Heart right ventricle (tissue), 16 donors: ENCODE data around the gene LRP1B. TPM values are rescaled to one million over a fixed set of nuclear protein-coding genes. Genes with fewer than 3 reads are reported as not detected.

Experiments used
- ATAC-seq, 8 donors: fragments of 200-7000 bp; cut with Tn5 transposase; one replicate each; pipeline ENCODE4 v1.9.1; 2020; ENCODE audit warnings: mild to moderate bottlenecking in 8 of 8, moderate library complexity in 8 of 8, moderate number of reproducible peaks in 1 of 8
- DNase-seq, 2 donors: peaks; one replicate each; pipeline ENCODE4 v3.0.0-alpha.2; 2020
- H3K27ac ChIP-seq, 10 donors: fragments of 200-600 bp; sonication (generic) in 2 of 10; one replicate each; pipeline versions ENCODE4 v1.5.0 to v1.8.0; 2020 to 2022; ENCODE audit warnings: mild to moderate bottlenecking in 3 of 10
- H3K27me3 ChIP-seq, 7 donors: fragments of 200-600 bp; one replicate each; pipeline ENCODE4 v1.8.0; 2021 to 2022; ENCODE audit warnings: mild to moderate bottlenecking in 2 of 7
- H3K36me3 ChIP-seq, 9 donors: fragments of 200-600 bp; sonication (generic) in 1 of 9; one replicate each; pipeline versions ENCODE4 v1.5.0 to v1.8.0; 2020 to 2022; ENCODE audit warnings: mild to moderate bottlenecking in 2 of 9
- H3K4me1 ChIP-seq, 9 donors: fragments of 200-600 bp; sonication (generic) in 1 of 9; one replicate each; pipeline versions ENCODE4 v1.5.0 to v1.8.0; 2020 to 2022; ENCODE audit warnings: mild to moderate bottlenecking in 4 of 9
- H3K4me3 ChIP-seq, 10 donors: fragments of 200-600 bp; sonication (generic) in 2 of 10; one replicate each; pipeline versions ENCODE4 v1.5.0 to v1.8.0; 2020 to 2022; ENCODE audit warnings: mild to moderate bottlenecking in 7 of 10, moderate library complexity in 2 of 10
- H3K9me3 ChIP-seq, 11 donors: fragments of 200-600 bp in 10 of 11; sonication (generic) in 2 of 11; one replicate each; pipeline versions ENCODE4 v1.5.0 to v1.8.0; 2013 to 2022; ENCODE audit warnings: mild to moderate bottlenecking in 2 of 11, control low read depth in 1 of 11, moderate library complexity in 1 of 11
- WGBS, 2 donors: extraction: QIAGEN DNeasy Blood & Tissue Kit; methylation state at CpG; one replicate each; pipeline ENCODE4 v1.1.7; 2013; ENCODE audit warnings: inconsistent platforms in 1 of 2; 5-methylcytosine and 5-hydroxymethylcytosine counted together
- intact Hi-C, 10 donors: fragments of 100-400 bp; cut with DNase I; formaldehyde crosslinking; loops; one replicate each; pipeline versions ENCODE4 v1.11.1 to v1.14.2; 2022
- polyA plus RNA-seq, 2 donors: library from polyadenylated mRNA; stranded (reverse); fragments of 200-250 nt; gene quantifications; one replicate each; pipeline ENCODE4 v1.2.3, GENCODE V29; 2013
- total RNA-seq, 10 donors: library from RNA; stranded (reverse); fragmentation: NEBNext Ultra II Directional in 3 of 10; extraction: Animal tissue kit (Norgen Biotek cat#: 25700) in 3 of 10; gene quantifications; one replicate each; pipeline versions ENCODE4 v1.2.1 to v1.2.4, GENCODE V29; 2021 to 2023
- TF ChIP-seq, protein P1 (sequence below), 9 donors: fragments of 200-600 bp; sonication (generic) in 2 of 9; IDR thresholded peaks; one replicate each; pipeline versions ENCODE4 v1.5.0 to v1.8.0; 2021 to 2022; ENCODE audit warnings: antibody characterized with exemption in 9 of 9, mild to moderate bottlenecking in 5 of 9, moderate library complexity in 1 of 9
- donor health status: Arrhythmogenic right ventricular cardiomyopathy.
- donor health status: ischemic (EF 13 %, LVEDD 7.1; RV severe dilation, severe dysfunction).
- donor health status: healthy with polysubstance abuse.
- donor health status: DM: no; HTN: yes; CAD: no.
- donor health status: DM: no; HTN: no; CAD: no.
- donor health status: ischemic (EF 25% LVEDD 6.9; RV normal size, moderate dysfunction).
- donor health status: ischemic (EF 25% LVEDD 5.7; RV mildly dilated, moderate dysfunction).
- donor health status: healthy.
- donor health status: DM: yes; HTN: yes; CAD: no.
- donor health status: Ischemic cardiomyopathy.
- donor health status: ischemic (EF 35%, LVEDD 5.7; RV mildly dilated, moderate dysfunction).
- donor health status: nonischemic (EF 11% LVEDD 7.7; RV severe dilation, severe dysfunction).
- donor health status: DM: yes; HTN: yes; CAD: no.
- donor health status: PGD.
- donor health status: ischemic (EF 29% LVEDD 5.4; RV normal size, mild dysfunction).
- donor health status: nonischemic (EF 23%, LVEDD 6.1; RV moderate dilation, normal function).

LRP1B gene
- total and polyA plus RNA-seq, 12 donors: 0.02 to 0.27 (median 0.14) TPM; not detected in 1

- DNase-seq (no peak), ATAC-seq (peak in 2 of 8 donors; percentile 42 to 47)
- H3K27me3 ChIP-seq: no peaks in the 10 kb centered on the region
- 9 to 13% methylated on average over 3 of the region's 3 CpGs for WGBS, 2 donors
- no peaks in the 10 kb centered on the region for H3K36me3 ChIP-seq
- no peaks in the 10 kb centered on the region for H3K9me3 ChIP-seq
- intact Hi-C loops: no loop called here
- TF ChIP-seq, protein P1, sequence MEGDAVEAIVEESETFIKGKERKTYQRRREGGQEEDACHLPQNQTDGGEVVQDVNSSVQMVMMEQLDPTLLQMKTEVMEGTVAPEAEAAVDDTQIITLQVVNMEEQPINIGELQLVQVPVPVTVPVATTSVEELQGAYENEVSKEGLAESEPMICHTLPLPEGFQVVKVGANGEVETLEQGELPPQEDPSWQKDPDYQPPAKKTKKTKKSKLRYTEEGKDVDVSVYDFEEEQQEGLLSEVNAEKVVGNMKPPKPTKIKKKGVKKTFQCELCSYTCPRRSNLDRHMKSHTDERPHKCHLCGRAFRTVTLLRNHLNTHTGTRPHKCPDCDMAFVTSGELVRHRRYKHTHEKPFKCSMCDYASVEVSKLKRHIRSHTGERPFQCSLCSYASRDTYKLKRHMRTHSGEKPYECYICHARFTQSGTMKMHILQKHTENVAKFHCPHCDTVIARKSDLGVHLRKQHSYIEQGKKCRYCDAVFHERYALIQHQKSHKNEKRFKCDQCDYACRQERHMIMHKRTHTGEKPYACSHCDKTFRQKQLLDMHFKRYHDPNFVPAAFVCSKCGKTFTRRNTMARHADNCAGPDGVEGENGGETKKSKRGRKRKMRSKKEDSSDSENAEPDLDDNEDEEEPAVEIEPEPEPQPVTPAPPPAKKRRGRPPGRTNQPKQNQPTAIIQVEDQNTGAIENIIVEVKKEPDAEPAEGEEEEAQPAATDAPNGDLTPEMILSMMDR (IDR thresholded peaks at IDR 0.05): peak in 8 of 9 donors; percentile 23 to 57 (median 46)
- H3K4me1 ChIP-seq: no peaks in the 10 kb centered on the region
- H3K27ac ChIP-seq: no peak overlapping the region
- no peak overlapping the region for H3K4me3 ChIP-seq
These were observed 576.0 kb downstream of the LRP1B start for GRCh38 chr2:141554810-141555209.

DNA sequence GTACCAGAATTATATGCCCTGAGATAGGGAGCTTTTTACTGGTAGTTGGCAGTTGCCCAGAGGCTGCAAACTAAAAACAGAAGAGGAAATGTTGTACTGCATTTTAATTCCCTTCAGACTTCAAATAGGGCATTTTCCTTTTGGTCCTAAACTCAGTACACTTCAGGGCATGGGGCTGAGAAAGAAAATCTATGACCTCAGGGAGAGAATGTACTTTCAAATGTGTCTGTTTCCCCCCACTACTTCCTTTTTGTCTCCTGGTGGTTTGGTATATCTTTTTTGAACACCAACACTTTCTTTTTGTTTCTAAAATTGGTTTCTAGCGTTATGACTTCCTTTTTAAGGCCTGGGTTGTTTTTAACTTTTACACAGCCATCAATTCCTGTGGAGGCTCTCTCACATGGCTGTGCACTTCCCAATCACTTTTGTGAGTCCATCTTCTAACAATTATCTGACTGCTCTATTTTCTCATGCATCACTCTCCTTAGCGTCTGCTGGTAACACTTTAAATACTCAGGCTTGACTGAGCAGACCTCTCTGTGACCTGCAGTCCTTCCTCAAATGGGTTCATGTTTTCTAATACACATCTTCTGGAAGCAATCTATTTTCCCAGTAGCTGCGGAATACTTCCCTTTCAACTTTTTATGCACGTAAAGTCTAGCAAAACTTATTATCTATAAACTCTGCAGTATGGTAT, 596.0 kb downstream of the LRP1B start:
- H3K4me3 ChIP-seq: no peak overlapping the region
- intact Hi-C loops: no loop called here

GRCh38 chr2:141529659-141530058, 601.2 kb downstream of the LRP1B start:
- intact Hi-C loops: no loop called here
- 67 to 69% methylated on average over 1 of the region's 1 CpG for WGBS, 2 donors
- Histone ChIP-seq H3K27me3 (no peaks in the 10 kb centered on the region), H3K27ac (no peak overlapping the region), H3K36me3 (no peaks in the 10 kb centered on the region), H3K4me3 (no peak overlapping the region), H3K9me3 (no peaks in the 10 kb centered on the region), H3K4me1 (no peaks in the 10 kb centered on the region)
- no peak for ATAC-seq
- TF ChIP-seq, protein P1 (IDR thresholded peaks at IDR 0.05): no peak
- DNase-seq: no peak

More for the DNA sequence above, 596.0 kb downstream of the LRP1B start:
- Histone ChIP-seq H3K4me1 (no peaks in the 10 kb centered on the region), H3K9me3 (no peaks in the 10 kb centered on the region), H3K36me3 (no peaks in the 10 kb centered on the region), H3K27ac (no peak overlapping the region), H3K27me3 (no peaks in the 10 kb centered on the region)
- no peak for ATAC-seq
- TF ChIP-seq, protein P1 (IDR thresholded peaks at IDR 0.05): no peak
- no peak for DNase-seq
- 55 to 57% methylated on average over 4 of the region's 4 CpGs for WGBS, 2 donors

DNA sequence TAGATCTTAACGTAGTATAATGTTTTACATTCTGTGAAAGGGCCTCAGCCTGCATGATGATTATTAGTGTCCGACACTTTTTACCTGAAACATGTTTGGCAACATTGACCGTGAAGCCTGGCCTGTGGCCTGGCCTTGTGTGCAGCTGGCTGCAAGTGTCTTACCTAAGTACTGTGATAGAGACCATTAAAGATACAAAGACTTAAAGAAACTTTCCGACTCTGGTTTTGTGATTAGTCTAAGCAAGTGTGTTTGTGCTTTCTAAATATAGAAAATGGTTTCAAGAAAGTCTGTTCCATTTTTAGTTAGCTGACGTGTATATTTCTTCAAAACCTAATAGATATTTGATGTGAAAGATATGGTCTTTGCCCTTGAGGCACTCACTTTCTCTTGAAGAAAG, 601.8 kb downstream of the LRP1B start:
- H3K27me3 ChIP-seq: no peaks in the 10 kb centered on the region
- TF ChIP-seq, protein P1 (IDR thresholded peaks at IDR 0.05): no peak
- 35 to 39% methylated on average over 5 of the region's 5 CpGs for WGBS, 2 donors
- H3K27ac ChIP-seq: no peak overlapping the region
- H3K4me1 ChIP-seq: no peaks in the 10 kb centered on the region
- intact Hi-C loops: no loop called here
- DNase-seq (no peak), ATAC-seq (no peak)
- H3K4me3 ChIP-seq: no peak overlapping the region
- no peaks in the 10 kb centered on the region for H3K9me3 ChIP-seq
- no peaks in the 10 kb centered on the region for H3K36me3 ChIP-seq
